ENCODE measurements around the gene SMOC2. TPM values are rescaled to one million over a fixed set of nuclear protein-coding genes. Genes with fewer than 3 reads are reported as not detected.
A peak's percentile ranks its signal among the peaks of the same experiment; 100 is the strongest.

SMOC2 gene
- total and polyA plus RNA-seq, 2 of the 4 experiments (the other 2 are of a cell fraction): not detected

DNA sequence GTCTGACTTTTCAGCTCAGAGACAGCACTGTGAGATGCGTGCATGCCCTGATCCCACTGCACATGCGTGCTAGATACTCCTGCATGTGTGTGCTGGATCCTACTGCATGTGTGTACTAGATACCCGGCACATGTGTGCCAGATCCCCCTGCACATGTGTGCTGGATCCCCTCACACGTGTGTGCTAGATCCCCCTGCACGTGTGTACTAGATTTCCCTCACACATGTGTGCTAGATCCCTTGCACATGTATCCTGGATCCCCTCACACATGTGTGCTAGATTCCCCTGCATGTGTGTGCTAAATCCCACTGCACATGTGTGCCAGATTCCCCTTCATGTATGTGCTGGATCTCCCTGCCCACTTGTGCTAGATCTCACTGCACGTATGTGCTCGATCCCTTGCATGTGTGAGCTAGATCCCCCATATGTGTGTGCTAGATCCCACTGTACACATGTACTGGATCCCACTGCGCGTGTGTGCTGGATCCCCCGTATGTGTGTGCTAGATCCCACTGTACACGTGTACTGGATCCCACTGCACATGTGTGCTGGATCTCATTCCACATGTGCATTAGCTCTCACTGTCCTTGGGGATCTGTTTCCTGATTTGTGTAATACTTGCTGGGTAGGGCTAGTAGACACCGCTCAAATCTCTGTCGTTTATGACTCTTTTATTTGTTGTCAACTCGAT is 214.6 kb downstream of the SMOC2 start:
- Histone ChIP-seq H3K18ac (ENCODE audit: low read depth, low read length) (no peak overlapping the region), H3K9me1 (ENCODE audit: insufficient read depth, low read length) (no peaks in the 10 kb centered on the region), H3K4me1 (ENCODE audit: control insufficient read depth, insufficient read depth, low read length) (no peaks in the 10 kb centered on the region), H3K9ac (ENCODE audit: low read depth, low read length) (no peak overlapping the region), H3K23ac (ENCODE audit: low read depth, low read length) (no peak overlapping the region), H2BK20ac (ENCODE audit: low read depth, low read length) (no peak overlapping the region), H2BK15ac (ENCODE audit: low read depth, low read length) (no peak overlapping the region), H3K4me2 (ENCODE audit: low read depth, low read length) (no peak overlapping the region), H4K8ac (ENCODE audit: low read depth in 2 of 2, low read length in 2 of 2) (no peak overlapping the region), H3K14ac (replicated peaks; ENCODE audit: low read depth, low read length) (no peak overlapping the region), H2BK120ac (ENCODE audit: low read depth, low read length) (no peak overlapping the region), H3K4ac (ENCODE audit: low read depth, low read length) (no peak overlapping the region), H3K27ac (ENCODE audit: insufficient read depth, low read length) (no peak overlapping the region), H2BK5ac (ENCODE audit: low read depth, low read length, poor library complexity, severe bottlenecking) (no peak overlapping the region), H3K4me3 (ENCODE audit: insufficient read depth, low read depth, low read length) (no peak overlapping the region), H3K36me3 (ENCODE audit: control insufficient read depth, insufficient read depth, low read length) (no peaks in the 10 kb centered on the region), H4K20me1 (ENCODE audit: insufficient read depth, low read length) (no peaks in the 10 kb centered on the region), H3K79me1 (ENCODE audit: low read depth in 1 of 2, low read length in 2 of 2) (no peaks in the 10 kb centered on the region), H2AFZ (replicated peaks; ENCODE audit: low read length, poor library complexity) (peak overlapping the region; percentile 23), H3K56ac (ENCODE audit: extremely low read depth, insufficient read depth, low read length) (no peak overlapping the region), H4K5ac (ENCODE audit: low read depth, low read length) (no peak overlapping the region), H3K27me3 (ENCODE audit: control insufficient read depth, insufficient read depth, low read length) (no peaks in the 10 kb centered on the region), H2AK5ac (ENCODE audit: low read depth, low read length) (no peak overlapping the region), H3K9me3 (ENCODE audit: control insufficient read depth, insufficient read depth, low read length) (peaks cover 37% of the 10 kb centered on the region), H4K91ac (ENCODE audit: insufficient read depth, low read depth, low read length) (no peak overlapping the region), H2AK9ac (replicated peaks; ENCODE audit: low read depth, low read length, poor library complexity) (no peak overlapping the region)
- intact Hi-C loops (cut with micrococcal nuclease): no loop called here
- POLR2A ChIA-PET (ENCODE audit: unreplicated experiment): no interaction called here
- DNase-seq (no peak), ATAC-seq (ENCODE audit: low read depth) (no peak)
- TF ChIP-seq USF2 (IDR thresholded peaks at IDR 0.05; ENCODE audit: low read depth, low read length): no peak
- TF ChIP-seq RAD21 (IDR thresholded peaks at IDR 0.05; ENCODE audit: low read length): no peak
- TF ChIP-seq RCOR1 (IDR thresholded peaks at IDR 0.05; ENCODE audit: insufficient replicate concordance, low read length): no peak
- TF ChIP-seq FOS (IDR thresholded peaks at IDR 0.05; ENCODE audit: low read depth, low read length): no peak
- TF ChIP-seq MAFK (IDR thresholded peaks at IDR 0.05; ENCODE audit: low read depth, low read length): no peak
- TF ChIP-seq CTCF (conservative IDR thresholded peaks at IDR 0.05; ENCODE audit: low read depth, low read length): no peak
- no peak for TF ChIP-seq CHD1 (IDR thresholded peaks at IDR 0.05; ENCODE audit: low read depth, low read length)
- TF ChIP-seq CEBPB (IDR thresholded peaks at IDR 0.05; ENCODE audit: low read depth, low read length): no peak
- TF ChIP-seq, protein P1, sequence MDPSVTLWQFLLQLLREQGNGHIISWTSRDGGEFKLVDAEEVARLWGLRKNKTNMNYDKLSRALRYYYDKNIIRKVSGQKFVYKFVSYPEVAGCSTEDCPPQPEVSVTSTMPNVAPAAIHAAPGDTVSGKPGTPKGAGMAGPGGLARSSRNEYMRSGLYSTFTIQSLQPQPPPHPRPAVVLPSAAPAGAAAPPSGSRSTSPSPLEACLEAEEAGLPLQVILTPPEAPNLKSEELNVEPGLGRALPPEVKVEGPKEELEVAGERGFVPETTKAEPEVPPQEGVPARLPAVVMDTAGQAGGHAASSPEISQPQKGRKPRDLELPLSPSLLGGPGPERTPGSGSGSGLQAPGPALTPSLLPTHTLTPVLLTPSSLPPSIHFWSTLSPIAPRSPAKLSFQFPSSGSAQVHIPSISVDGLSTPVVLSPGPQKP (IDR thresholded peaks at IDR 0.05; ENCODE audit: borderline replicate concordance, low read depth, low read length): no peak
- CTCF ChIA-PET: no interaction called here
- BruUV-seq (replicated peaks): no TSS peak
- WGBS, 2 experiments (ENCODE audit: extremely low coverage in 2 of 2, insufficient read length in 1 of 2): 70% methylated on average over 8 of the region's 14 CpGs; no CpG with 5 or more reads in 1 of the 2 experiments
- dilution Hi-C loops (cut with HindIII; ENCODE audit: low sequenced_read_pairs, unreplicated experiment): no loop called here
- in situ Hi-C loops (cut with MboI; ENCODE audit: low sequenced_read_pairs): no loop called here

Data from IMR-90 (cell line).